Natural killer cell (primary cell): ENCODE results near the gene UBASH3B. TPM values are rescaled to one million over a fixed set of nuclear protein-coding genes. Genes with fewer than 3 reads are reported as not detected.
A peak's percentile ranks its signal among the peaks of the same experiment; 100 is the strongest.

ENCODE experiments used
- ATAC-seq, 3 donors: fragments of 150-1000 bp in 2 of 3; fragments of 200-7000 bp in 1 of 3; cut with Tn5 transposase; 1 replicate in 1 of 3; 2 replicates in 2 of 3; pipeline ENCODE4 v1.10.0; 2021; ENCODE audit warnings: mild to moderate bottlenecking in 2 of 3, moderate library complexity in 2 of 3
- DNase-seq, 2 donors: peaks; one replicate each; pipeline versions ENCODE4 v3.0.0 to v3.0.0-alpha.2; 2013 to 2021; ENCODE audit warnings: mixed read lengths in 1 of 2
- H3K27ac ChIP-seq: one replicate; pipeline ENCODE4 v1.5.1; 2013; ENCODE audit warnings: mild to moderate bottlenecking, low read length
- H3K27me3 ChIP-seq: one replicate; pipeline ENCODE4 v1.6.1; 2013; ENCODE audit warnings: low read length; ENCODE audit not compliant: control insufficient read depth, insufficient read depth
- H3K36me3 ChIP-seq: one replicate; pipeline ENCODE4 v1.6.1; 2013; ENCODE audit warnings: low read length; ENCODE audit not compliant: control insufficient read depth, insufficient read depth
- H3K4me1 ChIP-seq: one replicate; pipeline ENCODE4 v1.6.1; 2013; ENCODE audit warnings: low read length; ENCODE audit not compliant: control insufficient read depth, insufficient read depth
- H3K4me3 ChIP-seq: one replicate; pipeline ENCODE4 v1.5.1; 2013; ENCODE audit warnings: low read length
- H3K9me3 ChIP-seq: one replicate; pipeline ENCODE4 v1.6.1; 2013; ENCODE audit warnings: low read length; ENCODE audit not compliant: control insufficient read depth, insufficient read depth
- H3K27ac Mint-ChIP-seq, 2 donors: one replicate each; pipeline ENCODE4 v1.8.0; 2022; ENCODE audit warnings: mild to moderate bottlenecking in 2 of 2, mixed read lengths in 2 of 2, moderate library complexity in 1 of 2
- H3K27me3 Mint-ChIP-seq, 2 donors: one replicate each; pipeline ENCODE4 v1.8.0; 2022; ENCODE audit warnings: low read depth in 2 of 2, mixed read lengths in 2 of 2
- H3K36me3 Mint-ChIP-seq: one replicate; pipeline ENCODE4 v1.8.0; 2022; ENCODE audit warnings: mixed read lengths
- H3K4me1 Mint-ChIP-seq, 2 donors: one replicate each; pipeline ENCODE4 v1.8.0; 2022; ENCODE audit warnings: mixed read lengths in 2 of 2
- H3K4me3 Mint-ChIP-seq: one replicate; pipeline ENCODE4 v1.8.0; 2022; ENCODE audit warnings: mild to moderate bottlenecking, moderate library complexity, mixed read lengths
- H3K9me3 Mint-ChIP-seq, 2 donors: one replicate each; pipeline ENCODE4 v1.8.0; 2022; ENCODE audit warnings: mixed read lengths in 2 of 2
- WGBS: methylation state at CpG from one replicate; pipeline ENCODE4 v1.1.7; 2013; ENCODE audit warnings: missing lambda C conversion rate; ENCODE audit not compliant: insufficient coverage; 5-methylcytosine and 5-hydroxymethylcytosine counted together
- intact Hi-C: fragments of 100-400 bp; cut with micrococcal nuclease; formaldehyde crosslinking; loops from one replicate; pipeline ENCODE4 v1.14.2; 2022
- total RNA-seq, 4 donors: library from RNA; stranded (reverse); fragments of 120-200 nt in 1 of 4; gene quantifications; one replicate each; pipeline versions ENCODE4 v1.2.3 to v1.2.4, GENCODE V29; 2013 to 2022
- TF ChIP-seq, protein P1 (sequence below): fragments of 200-600 bp; IDR thresholded peaks from one replicate; pipeline ENCODE4 v1.8.0; 2022; ENCODE audit warnings: antibody characterized with exemption

UBASH3B gene
- total RNA-seq, 3 donors from 2014 or later (not counting 1 experiment from before 2014, with no cell fraction given), result 28.7 to 33.9 (median 33.5) TPM

DNA sequence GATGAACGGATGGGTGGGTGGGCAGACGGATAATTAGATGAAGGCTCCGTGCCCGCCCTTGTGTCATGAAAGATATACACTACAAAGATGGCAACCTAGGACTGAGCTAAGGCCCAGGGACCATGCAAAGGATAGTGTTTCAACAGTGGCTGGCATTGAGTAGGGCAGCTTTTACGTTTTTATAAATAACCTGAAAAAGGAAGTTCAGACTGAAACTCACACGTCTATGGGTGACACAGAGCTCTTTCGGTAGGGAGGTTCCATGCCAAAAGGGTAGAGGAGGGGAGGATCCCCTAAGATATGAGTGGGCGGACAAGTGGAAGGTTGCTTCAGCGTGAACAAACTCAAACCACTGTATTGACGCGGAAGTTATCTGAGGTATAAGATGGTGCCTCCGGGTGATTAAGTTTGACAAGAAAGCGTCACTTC lies 90.5 kb downstream of the UBASH3B start:
- no peak overlapping the region for H3K27ac Mint-ChIP-seq
- no peaks in the 10 kb centered on the region for H3K36me3 Mint-ChIP-seq
- peak overlapping the region; percentile 78 for H3K27ac ChIP-seq
- H3K27me3 ChIP-seq, result no peaks in the 10 kb centered on the region
- H3K27me3 Mint-ChIP-seq, result no peaks in the 10 kb centered on the region
- peaks cover 14% of the 10 kb centered on the region in 2 donors for H3K4me1 Mint-ChIP-seq
- no peak overlapping the region for H3K4me3 ChIP-seq
- DNase-seq (peak; percentile 40 to 81), ATAC-seq (peak; percentile 76 to 89 (median 88))
- intact Hi-C loops, result loop anchor here (1.0 to 5.0 kb wide), 2 partner anchors 29 to 69 kb away; no protein-coding TSS in a partner anchor
- peaks cover 82% of the 10 kb centered on the region for H3K4me1 ChIP-seq
- peak overlapping the region; percentile 81 for H3K4me3 Mint-ChIP-seq
- TF ChIP-seq, protein P1, sequence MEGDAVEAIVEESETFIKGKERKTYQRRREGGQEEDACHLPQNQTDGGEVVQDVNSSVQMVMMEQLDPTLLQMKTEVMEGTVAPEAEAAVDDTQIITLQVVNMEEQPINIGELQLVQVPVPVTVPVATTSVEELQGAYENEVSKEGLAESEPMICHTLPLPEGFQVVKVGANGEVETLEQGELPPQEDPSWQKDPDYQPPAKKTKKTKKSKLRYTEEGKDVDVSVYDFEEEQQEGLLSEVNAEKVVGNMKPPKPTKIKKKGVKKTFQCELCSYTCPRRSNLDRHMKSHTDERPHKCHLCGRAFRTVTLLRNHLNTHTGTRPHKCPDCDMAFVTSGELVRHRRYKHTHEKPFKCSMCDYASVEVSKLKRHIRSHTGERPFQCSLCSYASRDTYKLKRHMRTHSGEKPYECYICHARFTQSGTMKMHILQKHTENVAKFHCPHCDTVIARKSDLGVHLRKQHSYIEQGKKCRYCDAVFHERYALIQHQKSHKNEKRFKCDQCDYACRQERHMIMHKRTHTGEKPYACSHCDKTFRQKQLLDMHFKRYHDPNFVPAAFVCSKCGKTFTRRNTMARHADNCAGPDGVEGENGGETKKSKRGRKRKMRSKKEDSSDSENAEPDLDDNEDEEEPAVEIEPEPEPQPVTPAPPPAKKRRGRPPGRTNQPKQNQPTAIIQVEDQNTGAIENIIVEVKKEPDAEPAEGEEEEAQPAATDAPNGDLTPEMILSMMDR, result no peak
- 31% methylated on average over 9 of the region's 13 CpGs for WGBS
- no peaks in the 10 kb centered on the region for H3K9me3 ChIP-seq
- H3K36me3 ChIP-seq, result no peaks in the 10 kb centered on the region
- H3K9me3 Mint-ChIP-seq, result no peaks in the 10 kb centered on the region

DNA sequence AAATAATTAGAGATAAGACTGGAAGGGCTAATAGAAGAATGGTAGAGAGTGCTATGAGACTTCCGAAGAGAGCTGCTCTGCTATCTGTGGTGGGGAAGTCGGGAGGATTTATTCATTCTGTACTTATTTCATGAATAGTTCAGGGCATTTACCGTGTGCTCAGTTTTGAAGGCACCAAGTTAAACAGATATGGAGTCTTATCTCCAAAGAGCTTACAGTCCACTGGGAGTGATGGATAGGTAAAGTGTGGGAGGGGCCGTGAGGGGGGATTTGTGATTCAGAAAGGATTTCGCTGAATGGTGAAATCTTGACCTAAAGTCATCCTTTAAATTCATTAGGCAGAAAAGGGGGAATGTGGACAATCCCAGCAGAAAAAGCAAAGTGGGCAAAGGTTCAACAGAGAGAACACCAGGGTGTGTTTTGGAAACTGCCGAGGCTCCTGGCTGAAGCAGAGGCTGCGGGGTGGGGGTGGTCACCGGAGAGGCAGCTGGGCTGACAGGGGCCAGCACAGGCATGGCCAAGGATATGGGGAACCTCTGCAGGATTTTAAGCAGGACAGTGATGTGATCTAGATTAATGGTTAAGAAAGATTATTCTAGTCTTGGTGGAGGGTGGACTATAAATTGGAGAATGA lies 91.2 kb downstream of the UBASH3B start:
- Mint-ChIP-seq H3K27ac (no peak overlapping the region), H3K36me3 (no peaks in the 10 kb centered on the region), H3K9me3 (no peaks in the 10 kb centered on the region), H3K27me3 (no peaks in the 10 kb centered on the region), H3K4me1 (peaks cover 14 to 20% of the 10 kb centered on the region in 2 donors), H3K4me3 (peak overlapping the region; percentile 81)
- TF ChIP-seq, protein P1, result no peak
- Histone ChIP-seq H3K4me1 (peaks cover 77% of the 10 kb centered on the region), H3K36me3 (no peaks in the 10 kb centered on the region), H3K4me3 (no peak overlapping the region), H3K9me3 (no peaks in the 10 kb centered on the region), H3K27ac (peak overlapping the region; percentile 78), H3K27me3 (no peaks in the 10 kb centered on the region)
- ATAC-seq, result no peak
- WGBS, result 86% methylated on average over 8 of the region's 8 CpGs
- intact Hi-C loops, result loop anchor here (1.0 to 5.0 kb wide), 2 partner anchors 29 to 69 kb away; no protein-coding TSS in a partner anchor
- no peak for DNase-seq

DNA sequence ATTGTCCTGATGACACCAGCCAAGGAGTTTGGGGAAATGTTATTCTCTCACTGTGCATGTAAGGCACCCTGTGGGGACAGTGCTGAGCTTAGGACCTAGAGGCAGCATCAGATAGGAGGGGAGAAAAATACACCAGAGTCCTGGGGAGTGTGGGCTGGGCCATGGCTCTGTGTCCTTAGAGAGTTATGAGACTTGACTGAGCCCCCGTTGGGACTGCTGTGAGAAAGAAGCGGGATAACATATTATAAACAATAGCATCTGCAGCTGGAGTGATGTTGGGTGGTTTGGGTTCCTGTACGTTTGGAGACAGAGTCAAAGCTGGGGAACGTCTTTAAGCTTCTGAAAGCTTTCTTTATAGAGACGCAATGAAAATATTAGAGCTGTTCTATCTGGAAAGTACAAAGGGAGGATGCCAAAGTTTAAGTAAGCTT lies 91.8 kb downstream of the UBASH3B start:
- Mint-ChIP-seq H3K4me3 (no peak overlapping the region), H3K36me3 (no peaks in the 10 kb centered on the region), H3K27me3 (no peaks in the 10 kb centered on the region), H3K27ac (no peak overlapping the region), H3K4me1 (peaks cover 19 to 24% of the 10 kb centered on the region in 2 donors), H3K9me3 (no peaks in the 10 kb centered on the region)
- H3K4me1 ChIP-seq, result peaks cover 75% of the 10 kb centered on the region
- no peak overlapping the region for H3K27ac ChIP-seq
- no peaks in the 10 kb centered on the region for H3K27me3 ChIP-seq
- no peaks in the 10 kb centered on the region for H3K9me3 ChIP-seq
- H3K4me3 ChIP-seq, result no peak overlapping the region
- no peaks in the 10 kb centered on the region for H3K36me3 ChIP-seq
- WGBS, result 72% methylated on average over 5 of the region's 5 CpGs
- TF ChIP-seq, protein P1, result no peak
- no peak for DNase-seq
- intact Hi-C loops, result loop anchor here (5.0 kb wide), 1 partner anchor 70 kb away; no protein-coding TSS in a partner anchor
- no peak for ATAC-seq
